ENCODE results near the gene AKAP17A. TPM values are rescaled to one million over a fixed set of nuclear protein-coding genes. Genes with fewer than 3 reads are reported as not detected.

Gene AKAP17A
- total and polyA plus RNA-seq, 2 of the 8 experiments (the other 6 are each of a cell fraction or from before 2014, with no cell fraction given), result 14.0 to 41.2 TPM

DNA sequence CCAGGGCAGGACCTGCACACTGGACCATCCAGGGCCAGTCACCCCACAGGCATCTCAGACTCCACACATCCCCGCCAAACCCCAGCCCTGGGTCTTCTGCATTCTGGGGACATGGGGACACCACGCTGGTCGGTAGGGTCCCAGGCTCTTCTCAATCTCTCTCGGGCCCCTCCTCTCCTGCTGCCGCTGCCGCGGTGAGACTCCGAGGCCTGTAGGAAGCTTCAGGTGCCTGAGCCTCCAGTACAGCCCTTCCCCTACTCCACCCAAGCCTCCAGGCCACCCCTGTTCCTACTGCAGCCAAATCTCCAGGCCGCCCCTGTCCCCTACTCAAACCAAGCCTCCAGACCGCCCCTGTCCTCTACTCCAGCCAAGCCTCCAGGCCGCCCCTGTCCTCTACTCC, 17.9 kb downstream of the AKAP17A start:
- no peak overlapping the region for H2AFZ ChIP-seq (ENCODE audit: low read length)
- H3K79me1 ChIP-seq (ENCODE audit: low read depth, low read length), result no peaks in the 10 kb centered on the region; the same call in 1 of the 2 replicates
- no peak overlapping the region for H3K23ac ChIP-seq (ENCODE audit: insufficient read length)
- H3K4me3 ChIP-seq (ENCODE audit: extremely low read depth in 1 of 4, insufficient read depth in 2 of 4, low read depth in 3 of 4, low read length in 4 of 4), result no peak overlapping the region
- no peak overlapping the region for H2BK20ac ChIP-seq (ENCODE audit: low read length)
- no peak overlapping the region for H3K9ac ChIP-seq (replicated peaks in 1 of 4; ENCODE audit: extremely low read depth in 1 of 4, low read depth in 3 of 4, low read length in 3 of 4)
- no peak overlapping the region for H3K18ac ChIP-seq (ENCODE audit: extremely low read depth, low read length)
- no peak overlapping the region for H2BK120ac ChIP-seq (replicated peaks; ENCODE audit: low read depth, low read length)
- H2BK5ac ChIP-seq (ENCODE audit: low read depth, low read length), result no peak overlapping the region
- no peak overlapping the region for H2AK5ac ChIP-seq (ENCODE audit: low read depth, low read length)
- H3K27ac ChIP-seq (ENCODE audit: low read depth, low read length), result no peak overlapping the region
- no peak overlapping the region for H3K4me2 ChIP-seq (ENCODE audit: insufficient read depth in 1 of 2, low read depth in 2 of 2, low read length in 2 of 2)
- H3K56ac ChIP-seq (replicated peaks; ENCODE audit: insufficient read length, low read depth, low read length), result no peak overlapping the region
- ChIA-PET CTCF (ENCODE audit: partially characterized antibody) (no interaction called here), POLR2A (ENCODE audit: partially characterized antibody) (no interaction called here)
- no peak overlapping the region for H3K4ac ChIP-seq (replicated peaks; ENCODE audit: insufficient read length, low read depth, low read length)
- H3K27me3 ChIP-seq (replicated peaks in 1 of 4; ENCODE audit: control insufficient read depth in 3 of 4, extremely low read depth in 1 of 4, insufficient read depth in 3 of 4, low read length in 3 of 4), result no peaks in the 10 kb centered on the region
- no peaks in the 10 kb centered on the region for H3K4me1 ChIP-seq (replicated peaks in 1 of 4; ENCODE audit: control insufficient read depth in 3 of 4, insufficient read depth in 4 of 4, low read length in 3 of 4)
- H3K79me2 ChIP-seq (ENCODE audit: control insufficient read depth in 1 of 2, insufficient read depth in 2 of 2, low read length in 2 of 2), result no peaks in the 10 kb centered on the region
- no peak overlapping the region for H2BK12ac ChIP-seq (ENCODE audit: low read depth, low read length)
- no peaks in the 10 kb centered on the region for H3K23me2 ChIP-seq (ENCODE audit: low read depth, low read length)
- WGBS, 2 experiments (ENCODE audit: extremely low coverage in 1 of 2, insufficient coverage in 1 of 2, insufficient read length in 1 of 2, insufficient replicate concordance in 2 of 2, low coverage in 1 of 2, low lambda C conversion rate in 2 of 2, missing lambda C conversion rate in 1 of 2), result 88% methylated on average over 11 of the region's 11 CpGs; no CpG with 5 or more reads in 1 of the 2 experiments
- no peak overlapping the region for H4K5ac ChIP-seq (ENCODE audit: insufficient read length, low read depth, low read length)
- TF ChIP-seq, protein P1, sequence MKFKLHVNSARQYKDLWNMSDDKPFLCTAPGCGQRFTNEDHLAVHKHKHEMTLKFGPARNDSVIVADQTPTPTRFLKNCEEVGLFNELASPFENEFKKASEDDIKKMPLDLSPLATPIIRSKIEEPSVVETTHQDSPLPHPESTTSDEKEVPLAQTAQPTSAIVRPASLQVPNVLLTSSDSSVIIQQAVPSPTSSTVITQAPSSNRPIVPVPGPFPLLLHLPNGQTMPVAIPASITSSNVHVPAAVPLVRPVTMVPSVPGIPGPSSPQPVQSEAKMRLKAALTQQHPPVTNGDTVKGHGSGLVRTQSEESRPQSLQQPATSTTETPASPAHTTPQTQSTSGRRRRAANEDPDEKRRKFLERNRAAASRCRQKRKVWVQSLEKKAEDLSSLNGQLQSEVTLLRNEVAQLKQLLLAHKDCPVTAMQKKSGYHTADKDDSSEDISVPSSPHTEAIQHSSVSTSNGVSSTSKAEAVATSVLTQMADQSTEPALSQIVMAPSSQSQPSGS (IDR thresholded peaks at IDR 0.05; ENCODE audit: low read length), result no peak
- TF ChIP-seq SUZ12 (IDR thresholded peaks at IDR 0.05; ENCODE audit: low read length) (no peak), CHD1 (IDR thresholded peaks at IDR 0.05; ENCODE audit: low read depth, low read length) (no peak), GABPA (IDR thresholded peaks at IDR 0.05; ENCODE audit: borderline replicate concordance, insufficient read depth, low read length) (no peak), ZNF274 (IDR thresholded peaks at IDR 0.05; ENCODE audit: borderline replicate concordance, extremely low read depth, low read length) (no peak), MAFK (IDR thresholded peaks at IDR 0.05; ENCODE audit: low read depth, low read length) (no peak)
- TF ChIP-seq, protein P2, sequence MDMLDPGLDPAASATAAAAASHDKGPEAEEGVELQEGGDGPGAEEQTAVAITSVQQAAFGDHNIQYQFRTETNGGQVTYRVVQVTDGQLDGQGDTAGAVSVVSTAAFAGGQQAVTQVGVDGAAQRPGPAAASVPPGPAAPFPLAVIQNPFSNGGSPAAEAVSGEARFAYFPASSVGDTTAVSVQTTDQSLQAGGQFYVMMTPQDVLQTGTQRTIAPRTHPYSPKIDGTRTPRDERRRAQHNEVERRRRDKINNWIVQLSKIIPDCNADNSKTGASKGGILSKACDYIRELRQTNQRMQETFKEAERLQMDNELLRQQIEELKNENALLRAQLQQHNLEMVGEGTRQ (IDR thresholded peaks at IDR 0.05; ENCODE audit: low read length), result no peak
- no peaks in the 10 kb centered on the region for H3K36me3 ChIP-seq (ENCODE audit: control insufficient read depth in 2 of 4, insufficient read depth in 4 of 4, low read length in 3 of 4)
- no peaks in the 10 kb centered on the region for H4K20me1 ChIP-seq (replicated peaks in 1 of 2; ENCODE audit: control insufficient read depth in 1 of 2, insufficient read depth in 2 of 2, low read length in 2 of 2)
- no peaks in the 10 kb centered on the region for H3K9me3 ChIP-seq (ENCODE audit: insufficient read depth in 2 of 2, low read depth in 1 of 2, low read length in 1 of 2)
- H4K91ac ChIP-seq (replicated peaks; ENCODE audit: insufficient read length, low read length), result no peak overlapping the region
- H3K14ac ChIP-seq (ENCODE audit: insufficient read length), result no peak overlapping the region
- H4K8ac ChIP-seq (ENCODE audit: extremely low read depth, insufficient read depth, low read length), result no peak overlapping the region
- H2BK15ac ChIP-seq (ENCODE audit: low read length), result no peak overlapping the region
- DNase-seq (ENCODE audit: low read depth in 1 of 2, low spot score in 2 of 2), result no peak
- no peak for FAIRE-seq

Data from H1 (cell line).